Measurements from ENCODE around the gene BEX2. TPM values are rescaled to one million over a fixed set of nuclear protein-coding genes. Genes with fewer than 3 reads are reported as not detected.
"Not testable (repeated sequence)": the region's sequence is repeated elsewhere in the genome, so short reads cannot be mapped to it uniquely, and the experiment has no call there.

The BEX2 gene
- total and polyA plus RNA-seq, 4 donors, result 2.3 to 13.4 (median 3.6) TPM

DNA sequence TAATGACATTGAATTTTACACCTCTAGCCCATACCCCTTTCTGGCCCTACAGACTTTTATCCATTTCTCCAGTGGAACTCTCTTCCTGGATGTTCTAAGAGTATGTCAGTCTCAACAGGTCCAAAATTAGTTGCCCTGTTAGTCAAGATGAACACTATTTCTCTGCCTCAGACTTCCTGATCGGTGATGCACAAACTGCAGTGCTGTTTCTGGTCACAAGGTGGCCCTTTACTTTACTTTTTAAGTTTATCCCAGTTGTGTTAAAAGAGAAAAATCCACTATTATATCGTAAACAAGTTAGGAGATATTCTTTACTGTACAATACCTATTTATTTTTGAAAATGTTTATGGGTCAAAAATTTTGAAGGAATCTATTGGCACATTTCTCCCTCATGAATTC, 32.3 kb upstream of the BEX2 start:
- WGBS, 2 donors, result 1 to 21% methylated on average over 2 of the region's 2 CpGs
- no peaks in the 10 kb centered on the region for H3K4me1 ChIP-seq (ENCODE audit: control insufficient read depth in 1 of 2, insufficient read depth in 2 of 2, low read length in 2 of 2)

DNA sequence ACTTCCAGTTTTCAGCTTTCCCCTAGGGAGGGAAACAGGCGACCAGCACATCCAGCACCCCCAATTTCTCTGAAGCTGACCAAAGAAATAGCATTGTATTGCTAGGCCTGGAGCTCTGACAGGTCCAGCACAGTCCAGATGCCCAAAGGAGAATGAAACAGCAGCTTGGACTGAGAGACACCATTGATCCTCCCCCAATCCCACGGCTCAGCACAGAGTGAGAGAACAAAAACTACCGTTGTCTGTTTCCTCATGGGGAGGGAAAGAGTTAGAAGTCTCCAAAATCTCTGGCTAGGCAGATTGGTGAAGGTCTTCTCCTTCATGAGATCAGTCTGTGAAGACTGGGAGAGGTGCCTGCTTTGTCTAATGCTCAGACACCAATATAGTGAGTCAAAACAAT, 27.9 kb upstream of the BEX2 start:
- no peaks in the 10 kb centered on the region for H3K9me3 ChIP-seq (ENCODE audit: control insufficient read depth, low read length)
- ATAC-seq (ENCODE audit: low FRiP score) (no peak), DNase-seq (no peak)
- no peaks in the 10 kb centered on the region for H3K36me3 ChIP-seq (ENCODE audit: control insufficient read depth in 1 of 2, insufficient read depth in 2 of 2, low read length in 1 of 2)
- no peaks in the 10 kb centered on the region for H3K27me3 ChIP-seq (ENCODE audit: control insufficient read depth in 1 of 2, insufficient read depth in 2 of 2, low read length in 1 of 2)
- no peak overlapping the region for H3K4me3 ChIP-seq (ENCODE audit: low read length in 2 of 2)
- H3K27ac ChIP-seq (ENCODE audit: low read depth in 1 of 2, low read length in 2 of 2), result no peak overlapping the region
- WGBS, 2 donors, result 48 to 67% methylated on average over 3 of the region's 3 CpGs
- H3K4me1 ChIP-seq (ENCODE audit: control insufficient read depth in 1 of 2, insufficient read depth in 2 of 2, low read length in 2 of 2), result no peaks in the 10 kb centered on the region
- intact Hi-C loops (cut with DNase I), result loop anchor here in 1 of 2 donors (10.0 kb wide), 1 partner anchor 124 kb away; the partner anchor contains the start of gene BEX4

More for the DNA sequence above, 32.3 kb upstream of the BEX2 start:
- H3K27ac ChIP-seq (ENCODE audit: low read depth in 1 of 2, low read length in 2 of 2), result no peak overlapping the region
- no peaks in the 10 kb centered on the region for H3K9me3 ChIP-seq (ENCODE audit: control insufficient read depth, low read length)
- ATAC-seq (ENCODE audit: low FRiP score) (no peak), DNase-seq (no peak)
- H3K4me3 ChIP-seq (ENCODE audit: low read length in 2 of 2), result no peak overlapping the region
- no peaks in the 10 kb centered on the region for H3K36me3 ChIP-seq (ENCODE audit: control insufficient read depth in 1 of 2, insufficient read depth in 2 of 2, low read length in 1 of 2)
- intact Hi-C loops (cut with DNase I), result no loop called here
- H3K27me3 ChIP-seq (ENCODE audit: control insufficient read depth in 1 of 2, insufficient read depth in 2 of 2, low read length in 1 of 2), result no peaks in the 10 kb centered on the region

DNA sequence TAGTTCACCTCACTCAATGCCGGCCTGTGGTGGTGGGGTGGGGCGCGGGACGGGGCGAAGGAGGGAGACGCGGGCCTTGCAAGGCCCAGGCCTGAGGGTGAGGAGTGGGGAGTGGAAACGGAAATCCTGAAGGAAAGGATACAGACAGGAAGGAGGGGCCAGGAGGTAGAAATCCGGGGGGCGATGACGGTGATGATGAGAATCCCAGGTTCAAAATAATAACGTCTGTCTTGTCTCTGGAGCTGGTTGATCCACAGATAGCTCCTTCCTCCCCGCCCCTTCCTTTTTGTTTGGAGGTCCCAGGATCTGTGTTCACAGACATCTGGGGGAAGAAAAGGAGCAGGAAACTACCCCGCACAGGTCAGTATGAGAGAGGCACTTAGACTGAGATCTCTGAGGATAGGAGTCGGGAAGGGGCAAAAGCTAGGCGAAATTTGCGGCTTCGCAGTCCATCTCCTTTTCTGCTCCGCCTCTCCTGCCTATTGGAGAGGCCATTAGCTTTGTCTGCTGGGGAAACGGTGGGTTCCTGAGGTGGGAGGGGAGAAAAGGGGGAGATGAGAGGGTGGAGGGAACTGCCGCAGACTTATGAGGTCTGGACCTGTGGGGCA, 20.0 kb upstream of the BEX2 start:
- Histone ChIP-seq H3K27ac (ENCODE audit: low read depth in 1 of 2, low read length in 2 of 2) (no peak overlapping the region), H3K36me3 (ENCODE audit: control insufficient read depth in 1 of 2, insufficient read depth in 2 of 2, low read length in 1 of 2) (no peaks in the 10 kb centered on the region), H3K4me3 (ENCODE audit: low read length in 2 of 2) (peak overlapping the region in 1 of 2 donors; percentile 10), H3K9me3 (ENCODE audit: control insufficient read depth, low read length) (no peaks in the 10 kb centered on the region), H3K4me1 (ENCODE audit: control insufficient read depth in 1 of 2, insufficient read depth in 2 of 2, low read length in 2 of 2) (no peaks in the 10 kb centered on the region), H3K27me3 (ENCODE audit: control insufficient read depth in 1 of 2, insufficient read depth in 2 of 2, low read length in 1 of 2) (no peaks in the 10 kb centered on the region)
- ATAC-seq (ENCODE audit: low FRiP score) (peak; percentile 75), DNase-seq (no peak)
- intact Hi-C loops (cut with DNase I), result loop anchor here in 1 of 2 donors (10.0 kb wide), 1 partner anchor 116 kb away; the partner anchor contains the start of gene BEX4
- WGBS, 2 donors, result 21 to 29% methylated on average over 21 of the region's 21 CpGs

DNA sequence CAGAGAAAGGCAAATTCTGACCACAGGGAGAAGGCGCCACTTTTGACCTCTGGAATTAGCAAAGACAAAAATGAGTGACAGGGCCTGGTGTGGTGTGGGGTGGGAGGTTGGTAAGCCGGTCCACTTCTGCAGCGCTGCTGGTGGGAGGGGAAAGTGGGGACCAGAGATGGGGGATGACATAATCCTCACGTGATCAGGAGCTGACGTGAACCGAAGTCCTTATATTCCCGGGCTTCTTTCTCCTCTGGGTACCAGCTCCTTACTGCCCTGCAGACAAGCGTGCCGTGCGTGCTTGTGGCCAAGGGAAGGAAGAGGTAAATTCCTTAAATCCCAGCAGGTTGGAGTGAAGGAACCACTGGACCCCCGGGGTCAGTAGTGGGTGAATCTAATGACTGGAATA, 19.2 kb upstream of the BEX2 start, which contains the start of gene TCEAL7:
TSS of gene TCEAL7 (plus strand) at position 249 of the 400 bp plus-strand sequence. CDS start 1,165 bp downstream, outside the sequence.
- Histone ChIP-seq H3K36me3 (ENCODE audit: control insufficient read depth in 1 of 2, insufficient read depth in 2 of 2, low read length in 1 of 2) (no peaks in the 10 kb centered on the region), H3K4me1 (ENCODE audit: control insufficient read depth in 1 of 2, insufficient read depth in 2 of 2, low read length in 2 of 2) (no peaks in the 10 kb centered on the region), H3K27me3 (ENCODE audit: control insufficient read depth in 1 of 2, insufficient read depth in 2 of 2, low read length in 1 of 2) (no peaks in the 10 kb centered on the region), H3K27ac (ENCODE audit: low read depth in 1 of 2, low read length in 2 of 2) (no peak within 1 kb of the TSS), H3K4me3 (ENCODE audit: low read length in 2 of 2) (peak within 1 kb of the TSS; percentile 10 to 18), H3K9me3 (ENCODE audit: control insufficient read depth, low read length) (no peaks in the 10 kb centered on the region)
- intact Hi-C loops (cut with DNase I), result loop anchor here in 1 of 2 donors (10.0 kb wide), 1 partner anchor 115 kb away; the partner anchor contains the start of gene BEX4
- DNase-seq (peak in 1 of 2 donors; percentile 46), ATAC-seq (ENCODE audit: low FRiP score) (peak; percentile 75)
- WGBS, 2 donors, result 8 to 21% methylated on average over 9 to 11 of the region's 11 CpGs

DNA sequence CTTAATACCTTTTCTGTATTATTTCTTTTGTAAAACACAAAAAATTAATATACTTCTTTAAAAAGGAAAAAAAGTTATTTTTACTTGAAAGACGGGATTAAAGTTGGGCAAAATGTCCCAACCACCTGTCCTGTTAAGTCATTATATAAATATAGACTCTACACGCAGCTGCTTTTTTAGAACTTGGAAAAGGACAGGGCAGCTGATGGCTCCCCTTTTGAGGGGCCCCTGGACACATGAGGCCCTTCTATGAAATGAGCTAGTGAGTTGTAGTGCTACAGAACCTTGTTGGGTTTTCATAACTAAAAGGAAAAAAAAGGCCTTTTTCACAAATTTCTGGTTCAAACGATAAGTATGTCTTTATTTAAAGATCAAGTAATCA, 600 bp upstream of the BEX2 start:
- Histone ChIP-seq H3K4me3 (ENCODE audit: low read length in 2 of 2) (no peak overlapping the region), H3K27me3 (ENCODE audit: control insufficient read depth in 1 of 2, insufficient read depth in 2 of 2, low read length in 1 of 2) (no peaks in the 10 kb centered on the region), H3K27ac (ENCODE audit: low read depth in 1 of 2, low read length in 2 of 2) (no peak overlapping the region), H3K9me3 (ENCODE audit: control insufficient read depth, low read length) (no peaks in the 10 kb centered on the region), H3K4me1 (ENCODE audit: control insufficient read depth in 1 of 2, insufficient read depth in 2 of 2, low read length in 2 of 2) (no peaks in the 10 kb centered on the region), H3K36me3 (ENCODE audit: control insufficient read depth in 1 of 2, insufficient read depth in 2 of 2, low read length in 1 of 2) (no peaks in the 10 kb centered on the region)
- DNase-seq (no peak), ATAC-seq (ENCODE audit: low FRiP score) (no peak)
- 67 to 70% methylated on average over 3 of the region's 3 CpGs for WGBS, 2 donors
- intact Hi-C loops (cut with DNase I), result no loop called here

DNA sequence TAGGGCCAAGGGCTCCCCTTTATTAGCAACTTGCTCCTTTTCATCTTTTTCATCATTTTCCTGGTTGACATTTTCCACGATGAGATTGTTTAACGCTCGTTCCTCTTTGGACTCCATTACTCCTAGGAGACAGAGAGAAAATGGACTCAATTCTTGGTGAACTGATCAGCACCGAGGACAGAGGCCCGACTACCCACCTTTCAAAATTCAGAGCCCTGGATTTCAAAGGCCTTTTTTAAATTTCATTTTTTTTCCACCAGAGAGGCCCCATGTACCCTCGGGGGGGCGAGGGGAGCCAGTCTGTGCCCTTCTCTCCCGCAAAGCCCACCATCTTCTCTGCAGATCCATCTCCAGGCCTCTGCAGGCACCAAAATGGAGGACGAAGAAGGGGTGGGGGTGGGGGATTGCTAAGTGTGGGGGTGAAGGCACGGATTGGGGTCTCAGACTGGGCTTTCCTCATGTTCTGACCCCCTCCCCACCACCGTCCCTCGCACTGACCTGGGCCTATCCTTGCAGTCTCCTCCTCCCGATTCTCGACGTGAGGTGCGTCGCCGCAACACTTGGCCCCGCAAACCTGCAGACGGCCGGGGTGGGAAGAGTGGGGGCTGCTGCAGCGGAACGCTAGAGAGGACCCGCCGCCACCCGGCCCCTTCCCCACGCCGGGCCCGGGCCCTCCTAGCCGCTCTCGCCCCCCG, 783 bp downstream of the BEX2 start:
- Histone ChIP-seq H3K4me3 (ENCODE audit: low read length in 2 of 2) (peak overlapping the region in 1 of 2 donors; percentile 15), H3K36me3 (ENCODE audit: control insufficient read depth in 1 of 2, insufficient read depth in 2 of 2, low read length in 1 of 2) (no peaks in the 10 kb centered on the region), H3K9me3 (ENCODE audit: control insufficient read depth, low read length) (no peaks in the 10 kb centered on the region), H3K27me3 (ENCODE audit: control insufficient read depth in 1 of 2, insufficient read depth in 2 of 2, low read length in 1 of 2) (no peaks in the 10 kb centered on the region), H3K4me1 (ENCODE audit: control insufficient read depth in 1 of 2, insufficient read depth in 2 of 2, low read length in 2 of 2) (no peaks in the 10 kb centered on the region), H3K27ac (ENCODE audit: low read depth in 1 of 2, low read length in 2 of 2) (no peak overlapping the region)
- WGBS, 2 donors, result 22 to 50% methylated on average over 26 to 32 of the region's 32 CpGs
- no peak for ATAC-seq (ENCODE audit: low FRiP score)
- intact Hi-C loops (cut with DNase I), result no loop called here
- DNase-seq, result no peak

DNA sequence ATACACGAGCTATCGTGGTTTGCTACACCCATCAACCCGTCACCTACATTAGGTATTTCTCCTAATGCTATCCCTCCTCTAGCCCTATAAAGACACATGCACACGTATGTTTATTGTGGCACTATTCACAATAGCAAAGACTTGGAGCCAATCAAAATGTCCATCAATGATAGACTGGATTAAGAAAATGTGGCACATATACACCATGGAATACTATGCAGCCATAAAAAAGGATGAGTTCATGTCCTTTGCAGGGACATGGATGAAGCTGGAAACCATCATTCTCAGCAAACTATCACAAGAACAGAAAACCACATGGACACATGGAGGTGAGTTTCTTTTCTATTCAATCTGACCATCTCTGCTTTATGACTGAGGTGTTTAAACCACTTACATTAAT, 5.1 kb downstream of the BEX2 start:
- DNase-seq; H3K27me3 ChIP-seq (ENCODE audit: control insufficient read depth in 1 of 2, insufficient read depth in 2 of 2, low read length in 1 of 2); H3K4me3 ChIP-seq (ENCODE audit: low read length in 2 of 2); H3K9me3 ChIP-seq (ENCODE audit: control insufficient read depth, low read length); H3K4me1 ChIP-seq (ENCODE audit: control insufficient read depth in 1 of 2, insufficient read depth in 2 of 2, low read length in 2 of 2); H3K27ac ChIP-seq (ENCODE audit: low read depth in 1 of 2, low read length in 2 of 2); H3K36me3 ChIP-seq (ENCODE audit: control insufficient read depth in 1 of 2, insufficient read depth in 2 of 2, low read length in 1 of 2); intact Hi-C loops (cut with DNase I); ATAC-seq (ENCODE audit: low FRiP score): not testable (repeated sequence)
- 79 to 93% methylated on average over 4 of the region's 4 CpGs for WGBS, 2 donors

DNA sequence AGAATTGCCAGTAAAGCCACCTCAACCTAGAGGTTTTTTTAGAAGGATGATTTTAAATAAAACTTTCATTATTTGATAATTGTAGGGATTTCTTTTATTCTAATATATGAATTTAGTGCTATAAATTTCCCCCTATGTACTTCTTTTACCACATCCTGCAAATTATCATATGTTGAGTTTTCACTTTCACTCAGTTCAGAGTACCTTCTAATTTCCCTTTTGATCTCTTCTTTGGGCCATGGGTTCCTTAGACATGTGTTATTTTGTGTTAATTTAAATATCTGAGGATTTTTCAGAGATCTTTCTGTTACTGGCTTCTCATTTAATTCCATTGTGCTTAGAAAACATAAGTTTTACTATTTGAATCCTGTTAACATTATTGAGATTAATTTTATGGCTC, 6.1 kb downstream of the BEX2 start:
- intact Hi-C loops (cut with DNase I), result no loop called here
- no peak overlapping the region for H3K27ac ChIP-seq (ENCODE audit: low read depth in 1 of 2, low read length in 2 of 2)
- no peaks in the 10 kb centered on the region for H3K4me1 ChIP-seq (ENCODE audit: control insufficient read depth in 1 of 2, insufficient read depth in 2 of 2, low read length in 2 of 2)
- DNase-seq, result no peak
- H3K27me3 ChIP-seq (ENCODE audit: control insufficient read depth in 1 of 2, insufficient read depth in 2 of 2, low read length in 1 of 2), result no peaks in the 10 kb centered on the region
- no peak overlapping the region for H3K4me3 ChIP-seq (ENCODE audit: low read length in 2 of 2)
- no peaks in the 10 kb centered on the region for H3K9me3 ChIP-seq (ENCODE audit: control insufficient read depth, low read length)
- no peaks in the 10 kb centered on the region for H3K36me3 ChIP-seq (ENCODE audit: control insufficient read depth in 1 of 2, insufficient read depth in 2 of 2, low read length in 1 of 2)
- ATAC-seq (ENCODE audit: low FRiP score), result no peak

DNA sequence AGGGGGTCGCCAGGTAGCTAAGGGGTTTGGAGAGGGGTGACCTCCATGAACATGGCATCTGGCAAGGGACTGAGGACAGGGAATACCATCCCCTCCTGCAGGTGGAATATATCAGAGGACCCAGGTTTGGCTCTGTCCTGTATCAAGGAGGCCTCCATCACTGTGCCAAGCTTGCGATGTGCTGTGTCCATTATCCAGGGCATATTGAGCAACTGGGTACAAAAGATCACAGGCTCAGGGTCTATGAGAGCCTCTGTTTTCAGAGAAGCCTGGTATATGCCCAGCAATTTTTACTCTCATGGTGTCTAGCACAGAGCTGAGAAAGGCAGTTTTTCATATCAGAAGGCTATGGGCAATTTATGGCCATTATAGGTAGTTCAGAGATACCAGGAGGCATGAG, 17.7 kb downstream of the BEX2 start:
- Histone ChIP-seq H3K4me3 (ENCODE audit: low read length in 2 of 2) (no peak overlapping the region), H3K27me3 (ENCODE audit: control insufficient read depth in 1 of 2, insufficient read depth in 2 of 2, low read length in 1 of 2) (no peaks in the 10 kb centered on the region), H3K9me3 (ENCODE audit: control insufficient read depth, low read length) (no peaks in the 10 kb centered on the region), H3K4me1 (ENCODE audit: control insufficient read depth in 1 of 2, insufficient read depth in 2 of 2, low read length in 2 of 2) (no peaks in the 10 kb centered on the region), H3K27ac (ENCODE audit: low read depth in 1 of 2, low read length in 2 of 2) (no peak overlapping the region), H3K36me3 (ENCODE audit: control insufficient read depth in 1 of 2, insufficient read depth in 2 of 2, low read length in 1 of 2) (no peaks in the 10 kb centered on the region)
- 82 to 95% methylated on average over 2 of the region's 2 CpGs for WGBS, 2 donors
- ATAC-seq (ENCODE audit: low FRiP score) (no peak), DNase-seq (no peak)
- intact Hi-C loops (cut with DNase I), result no loop called here
